ENCODE data around the gene ADNP. TPM values are rescaled to one million over a fixed set of nuclear protein-coding genes. Genes with fewer than 3 reads are reported as not detected.
A peak's percentile ranks its signal among the peaks of the same experiment; 100 is the strongest.

Gene ADNP
- total and polyA plus RNA-seq, 2 of the 4 experiments (the other 2 are of a cell fraction) = 23.3 to 24.8 TPM

DNA sequence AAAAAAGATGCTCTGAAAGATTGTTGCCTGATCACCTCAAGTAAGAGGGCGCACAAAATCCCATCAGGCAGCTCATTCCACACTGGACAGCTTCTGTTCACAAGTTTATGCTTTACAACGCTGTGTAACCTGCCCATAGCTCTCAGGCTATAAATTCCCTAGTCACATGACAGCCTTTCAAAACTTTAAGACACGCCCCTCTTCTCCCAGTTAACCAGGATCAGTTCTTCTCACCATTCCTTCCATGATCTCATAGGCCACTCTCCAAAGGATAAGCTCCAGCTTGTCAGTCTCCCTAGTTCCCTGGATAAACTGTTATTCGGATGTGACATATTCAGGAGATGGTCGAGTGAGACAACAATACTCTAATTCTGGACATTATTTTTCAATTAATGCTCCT, 15.0 kb downstream of the ADNP start:
- Histone ChIP-seq H3K4me2 (ENCODE audit: low read depth, low read length) (no peak overlapping the region), H2BK15ac (ENCODE audit: low read depth, low read length) (no peak overlapping the region), H3K79me1 (ENCODE audit: low read depth in 1 of 2, low read length in 2 of 2) (peaks cover 7 to 68% of the 10 kb centered on the region in 2 experiments; a peak in 3 of 4 replicates), H3K14ac (replicated peaks; ENCODE audit: low read depth, low read length) (no peak overlapping the region), H3K9ac (ENCODE audit: low read depth, low read length) (no peak overlapping the region), H4K91ac (ENCODE audit: insufficient read depth, low read depth, low read length) (no peak overlapping the region), H2BK5ac (ENCODE audit: low read depth, low read length, poor library complexity, severe bottlenecking) (no peak overlapping the region), H2AFZ (replicated peaks; ENCODE audit: low read length, poor library complexity) (no peak overlapping the region), H4K8ac (ENCODE audit: low read depth in 2 of 2, low read length in 2 of 2) (no peak overlapping the region), H3K27me3 (ENCODE audit: control insufficient read depth, insufficient read depth, low read length) (no peaks in the 10 kb centered on the region), H2BK20ac (ENCODE audit: low read depth, low read length) (no peak overlapping the region), H3K4me3 (ENCODE audit: insufficient read depth, low read depth, low read length) (no peak overlapping the region), H3K23ac (ENCODE audit: low read depth, low read length) (no peak overlapping the region), H3K36me3 (ENCODE audit: control insufficient read depth, insufficient read depth, low read length) (0 out of 2 replicates have a peak, but pooled peaks cover 2% of the 10 kb centered on the region), H3K9me3 (ENCODE audit: control insufficient read depth, insufficient read depth, low read length) (no peaks in the 10 kb centered on the region), H3K27ac (ENCODE audit: insufficient read depth, low read length) (no peak overlapping the region), H4K5ac (ENCODE audit: low read depth, low read length) (no peak overlapping the region), H3K9me1 (ENCODE audit: insufficient read depth, low read length) (peaks cover 23% of the 10 kb centered on the region), H2AK9ac (replicated peaks; ENCODE audit: low read depth, low read length, poor library complexity) (no peak overlapping the region), H2AK5ac (ENCODE audit: low read depth, low read length) (no peak overlapping the region), H3K18ac (ENCODE audit: low read depth, low read length) (no peak overlapping the region), H3K4ac (ENCODE audit: low read depth, low read length) (no peak overlapping the region), H4K20me1 (ENCODE audit: insufficient read depth, low read length) (peaks cover 96% of the 10 kb centered on the region), H3K4me1 (ENCODE audit: control insufficient read depth, insufficient read depth, low read length) (peaks cover 28% of the 10 kb centered on the region), H2BK120ac (ENCODE audit: low read depth, low read length) (no peak overlapping the region), H3K56ac (ENCODE audit: extremely low read depth, insufficient read depth, low read length) (no peak overlapping the region)
- WGBS, 2 experiments (ENCODE audit: extremely low coverage in 2 of 2, insufficient read length in 1 of 2) = 50% methylated on average over 2 of the region's 5 CpGs; no CpG with 5 or more reads in 1 of the 2 experiments
- peak; percentile 15; the same call in 1 of the 2 replicates for ATAC-seq (ENCODE audit: low read depth)
- TF ChIP-seq CEBPB (IDR thresholded peaks at IDR 0.05; ENCODE audit: low read depth, low read length) = no peak
- TF ChIP-seq, protein P1, sequence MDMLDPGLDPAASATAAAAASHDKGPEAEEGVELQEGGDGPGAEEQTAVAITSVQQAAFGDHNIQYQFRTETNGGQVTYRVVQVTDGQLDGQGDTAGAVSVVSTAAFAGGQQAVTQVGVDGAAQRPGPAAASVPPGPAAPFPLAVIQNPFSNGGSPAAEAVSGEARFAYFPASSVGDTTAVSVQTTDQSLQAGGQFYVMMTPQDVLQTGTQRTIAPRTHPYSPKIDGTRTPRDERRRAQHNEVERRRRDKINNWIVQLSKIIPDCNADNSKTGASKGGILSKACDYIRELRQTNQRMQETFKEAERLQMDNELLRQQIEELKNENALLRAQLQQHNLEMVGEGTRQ (IDR thresholded peaks at IDR 0.05; ENCODE audit: low read depth, low read length) = peak; percentile 68
- in situ Hi-C loops (cut with MboI; ENCODE audit: low sequenced_read_pairs) (no loop called here), dilution Hi-C loops (cut with HindIII; ENCODE audit: low sequenced_read_pairs, unreplicated experiment) (loop anchor here (25.0 kb wide), 1 partner anchor 104 kb away; no protein-coding TSS in a partner anchor), intact Hi-C loops (cut with micrococcal nuclease) (no loop called here)
- no TSS peak for BruUV-seq (replicated peaks)
- peak; percentile 61 for DNase-seq
- ChIA-PET CTCF (interaction anchor here (0.8 to 2.0 kb wide), 2 partner anchors 13 to 122 kb away, joined by 4 to 5 read pairs; partner anchors contain the start of gene BCAS4), POLR2A (ENCODE audit: unreplicated experiment) (no interaction called here)

Measured in IMR-90 (cell line).